ENCODE data around the gene COG5. TPM values are rescaled to one million over a fixed set of nuclear protein-coding genes. Genes with fewer than 3 reads are reported as not detected.

Gene COG5
- 32.5 TPM for polyA plus RNA-seq (2013, experiment 1 of 4)
- polyA plus RNA-seq (2013, experiment 2 of 4), result 37.3 TPM
- 22.9 TPM for polyA plus RNA-seq (2013, experiment 3 of 4)
- 24.5 TPM for polyA plus RNA-seq (2013, experiment 4 of 4)

- peaks cover 7% of the 10 kb centered on the region for H3K4me1 ChIP-seq (ENCODE audit: control insufficient read depth, insufficient read depth, low read length)
- H3K9me3 ChIP-seq (ENCODE audit: control insufficient read depth, low read length), result no peaks in the 10 kb centered on the region
- peak within 1 kb of the TSS; percentile 70 for H3K27ac ChIP-seq (ENCODE audit: insufficient read depth, low read depth, low read length, poor library complexity, severe bottlenecking)
- 0 to 1% methylated on average over 55 of the region's 55 CpGs for whole genome bisulfite sequencing, 2 experiments
- no peaks in the 10 kb centered on the region for H3K36me3 ChIP-seq (ENCODE audit: control insufficient read depth, insufficient read depth, low read length)
- H3K4me3 ChIP-seq (ENCODE audit: insufficient read depth, low read depth, low read length), result peak within 1 kb of the TSS; percentile 87
- H3K27me3 ChIP-seq (ENCODE audit: control insufficient read depth, insufficient read depth, low read length, poor library complexity, severe bottlenecking), result no peaks in the 10 kb centered on the region
Measured at GRCh38 chr7:107563775-107564552, at the start of gene COG5, which contains the start of gene DUS4L. TSS of gene COG5 (minus strand) at chr7:107563920. CDS start at chr7:107563896, 24 bp downstream. TSS of gene DUS4L (plus strand) at chr7:107563971. CDS start at chr7:107567071, 3,100 bp downstream.

- WGBS, 2 experiments, result 95 to 100% methylated on average over 1 of the region's 1 CpG
- no peaks in the 10 kb centered on the region for H3K4me1 ChIP-seq (ENCODE audit: control insufficient read depth, insufficient read depth, low read length)
- no peak overlapping the region for H3K4me3 ChIP-seq (ENCODE audit: insufficient read depth, low read depth, low read length)
- peaks cover 7% of the 10 kb centered on the region for H3K36me3 ChIP-seq (ENCODE audit: control insufficient read depth, insufficient read depth, low read length)
- no peak overlapping the region for H3K27ac ChIP-seq (ENCODE audit: insufficient read depth, low read depth, low read length, poor library complexity, severe bottlenecking)
- H3K9me3 ChIP-seq (ENCODE audit: control insufficient read depth, low read length), result no peaks in the 10 kb centered on the region
- H3K27me3 ChIP-seq (ENCODE audit: control insufficient read depth, insufficient read depth, low read length, poor library complexity, severe bottlenecking), result no peaks in the 10 kb centered on the region
Measured at GRCh38 chr7:107613439-107613838, 49.7 kb upstream of the COG5 start.

DNA sequence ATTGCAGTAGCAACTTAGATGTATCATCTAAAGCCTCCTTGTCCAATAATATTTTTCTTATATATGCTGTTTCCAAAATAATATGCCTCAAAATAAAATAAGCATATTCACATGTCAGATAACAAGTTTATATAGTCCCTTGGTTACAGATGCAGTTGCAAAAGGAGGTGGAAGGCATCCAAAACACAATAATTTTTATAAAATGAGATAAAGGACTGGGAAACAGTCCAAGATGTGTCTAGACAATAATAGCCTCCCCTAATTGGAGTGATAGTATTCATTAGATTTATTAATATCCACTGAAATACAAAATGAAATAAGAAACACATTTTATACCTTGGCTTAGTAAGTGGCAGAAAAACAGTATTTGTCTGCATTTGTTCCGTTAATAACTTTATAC, 46.6 kb upstream of the COG5 start:
- Histone ChIP-seq H3K27me3 (ENCODE audit: control insufficient read depth, insufficient read depth, low read length, poor library complexity, severe bottlenecking) (no peaks in the 10 kb centered on the region), H3K4me1 (ENCODE audit: control insufficient read depth, insufficient read depth, low read length) (no peaks in the 10 kb centered on the region), H3K9me3 (ENCODE audit: control insufficient read depth, low read length) (no peaks in the 10 kb centered on the region), H3K4me3 (ENCODE audit: insufficient read depth, low read depth, low read length) (no peak overlapping the region), H3K27ac (ENCODE audit: insufficient read depth, low read depth, low read length, poor library complexity, severe bottlenecking) (no peak overlapping the region), H3K36me3 (ENCODE audit: control insufficient read depth, insufficient read depth, low read length) (peaks cover 4% of the 10 kb centered on the region)
- WGBS, 2 experiments, result 89% methylated on average over 1 of the region's 1 CpG; no CpG with 5 or more reads in 1 of the 2 experiments

GRCh38 chr7:107609811-107610261, 46.1 kb upstream of the COG5 start:
- Histone ChIP-seq H3K9me3 (ENCODE audit: control insufficient read depth, low read length) (no peaks in the 10 kb centered on the region), H3K36me3 (ENCODE audit: control insufficient read depth, insufficient read depth, low read length) (peaks cover 4% of the 10 kb centered on the region), H3K4me1 (ENCODE audit: control insufficient read depth, insufficient read depth, low read length) (no peaks in the 10 kb centered on the region), H3K27ac (ENCODE audit: insufficient read depth, low read depth, low read length, poor library complexity, severe bottlenecking) (no peak overlapping the region), H3K27me3 (ENCODE audit: control insufficient read depth, insufficient read depth, low read length, poor library complexity, severe bottlenecking) (no peaks in the 10 kb centered on the region), H3K4me3 (ENCODE audit: insufficient read depth, low read depth, low read length) (no peak overlapping the region)
- WGBS, 2 experiments, result 93 to 94% methylated on average over 4 of the region's 4 CpGs

- Histone ChIP-seq H3K4me3 (ENCODE audit: insufficient read depth, low read depth, low read length) (no peak overlapping the region), H3K27ac (ENCODE audit: insufficient read depth, low read depth, low read length, poor library complexity, severe bottlenecking) (no peak overlapping the region), H3K36me3 (ENCODE audit: control insufficient read depth, insufficient read depth, low read length) (no peaks in the 10 kb centered on the region), H3K27me3 (ENCODE audit: control insufficient read depth, insufficient read depth, low read length, poor library complexity, severe bottlenecking) (no peaks in the 10 kb centered on the region), H3K4me1 (ENCODE audit: control insufficient read depth, insufficient read depth, low read length) (no peaks in the 10 kb centered on the region), H3K9me3 (ENCODE audit: control insufficient read depth, low read length) (no peaks in the 10 kb centered on the region)
- WGBS, 2 experiments, result 83 to 88% methylated on average over 1 of the region's 1 CpG
Measured at GRCh38 chr7:107606303-107606702, 42.6 kb upstream of the COG5 start.

DNA sequence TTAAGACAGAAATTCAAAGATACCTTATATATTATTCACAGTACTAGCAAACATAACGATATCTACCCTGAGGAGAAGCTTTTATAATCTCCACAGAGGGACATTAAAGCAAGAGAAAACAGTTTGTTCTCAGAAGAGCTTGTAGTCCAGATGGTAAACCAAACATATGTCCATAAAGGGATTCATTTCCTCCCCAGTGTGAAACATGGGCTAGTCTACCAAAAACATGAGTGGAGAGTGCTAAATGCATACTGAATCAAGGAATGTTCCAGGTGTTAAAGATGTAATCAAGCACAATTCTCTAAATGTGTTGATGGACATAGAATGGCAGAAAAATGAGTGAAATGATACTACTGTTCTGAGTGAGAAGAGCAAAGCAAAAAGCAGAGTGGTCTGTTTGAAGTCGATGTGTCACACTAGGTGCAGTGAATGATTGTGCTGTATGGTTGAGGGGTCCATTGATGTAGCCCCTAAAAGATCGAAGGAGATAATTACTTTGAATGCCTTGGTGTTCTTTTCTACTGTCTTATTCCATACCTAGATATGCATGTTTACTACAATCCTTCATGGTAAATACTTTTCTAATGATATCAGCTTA, 41.6 kb upstream of the COG5 start:
- WGBS, 2 experiments, result 84 to 88% methylated on average over 2 to 3 of the region's 3 CpGs
- Histone ChIP-seq H3K9me3 (ENCODE audit: control insufficient read depth, low read length) (no peaks in the 10 kb centered on the region), H3K27me3 (ENCODE audit: control insufficient read depth, insufficient read depth, low read length, poor library complexity, severe bottlenecking) (no peaks in the 10 kb centered on the region), H3K4me1 (ENCODE audit: control insufficient read depth, insufficient read depth, low read length) (no peaks in the 10 kb centered on the region), H3K4me3 (ENCODE audit: insufficient read depth, low read depth, low read length) (no peak overlapping the region), H3K36me3 (ENCODE audit: control insufficient read depth, insufficient read depth, low read length) (no peaks in the 10 kb centered on the region), H3K27ac (ENCODE audit: insufficient read depth, low read depth, low read length, poor library complexity, severe bottlenecking) (no peak overlapping the region)

GRCh38 chr7:107600816-107601215, 37.1 kb upstream of the COG5 start:
- 67 to 94% methylated on average over 1 of the region's 2 CpGs for WGBS, 2 experiments
- H3K4me1 ChIP-seq (ENCODE audit: control insufficient read depth, insufficient read depth, low read length), result no peaks in the 10 kb centered on the region
- H3K27me3 ChIP-seq (ENCODE audit: control insufficient read depth, insufficient read depth, low read length, poor library complexity, severe bottlenecking), result no peaks in the 10 kb centered on the region
- no peaks in the 10 kb centered on the region for H3K9me3 ChIP-seq (ENCODE audit: control insufficient read depth, low read length)
- no peaks in the 10 kb centered on the region for H3K36me3 ChIP-seq (ENCODE audit: control insufficient read depth, insufficient read depth, low read length)
- H3K4me3 ChIP-seq (ENCODE audit: insufficient read depth, low read depth, low read length), result no peak overlapping the region
- H3K27ac ChIP-seq (ENCODE audit: insufficient read depth, low read depth, low read length, poor library complexity, severe bottlenecking), result no peak overlapping the region

- H3K36me3 ChIP-seq (ENCODE audit: control insufficient read depth, insufficient read depth, low read length), result peaks cover 6% of the 10 kb centered on the region
- H3K27me3 ChIP-seq (ENCODE audit: control insufficient read depth, insufficient read depth, low read length, poor library complexity, severe bottlenecking), result no peaks in the 10 kb centered on the region
- H3K9me3 ChIP-seq (ENCODE audit: control insufficient read depth, low read length), result no peaks in the 10 kb centered on the region
- H3K27ac ChIP-seq (ENCODE audit: insufficient read depth, low read depth, low read length, poor library complexity, severe bottlenecking), result no peak overlapping the region
- no peak overlapping the region for H3K4me3 ChIP-seq (ENCODE audit: insufficient read depth, low read depth, low read length)
- H3K4me1 ChIP-seq (ENCODE audit: control insufficient read depth, insufficient read depth, low read length), result no peaks in the 10 kb centered on the region
- 91 to 96% methylated on average over 1 of the region's 1 CpG for WGBS, 2 experiments
Measured at GRCh38 chr7:107599262-107599661, 35.5 kb upstream of the COG5 start.

DNA sequence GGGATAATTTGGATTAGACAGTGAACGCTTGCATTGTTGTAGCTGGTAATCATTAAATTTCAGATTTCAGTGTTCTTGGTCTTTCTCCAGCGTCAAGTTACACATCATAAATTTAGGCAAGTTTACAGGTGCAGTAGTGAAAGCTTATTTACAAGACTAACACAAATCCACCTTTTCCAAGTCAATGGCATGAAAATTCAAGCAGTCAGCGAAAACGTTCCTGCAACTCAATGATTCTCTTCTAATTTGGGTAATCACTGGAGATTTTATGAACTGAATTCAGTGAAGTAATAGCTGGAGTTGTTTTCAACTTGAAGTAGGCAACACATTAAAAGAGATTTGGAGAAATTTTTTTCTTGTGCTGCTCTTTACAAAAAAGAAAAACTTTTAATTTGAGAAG, 34.2 kb upstream of the COG5 start:
- Histone ChIP-seq H3K4me3 (ENCODE audit: insufficient read depth, low read depth, low read length) (no peak overlapping the region), H3K27ac (ENCODE audit: insufficient read depth, low read depth, low read length, poor library complexity, severe bottlenecking) (no peak overlapping the region), H3K27me3 (ENCODE audit: control insufficient read depth, insufficient read depth, low read length, poor library complexity, severe bottlenecking) (no peaks in the 10 kb centered on the region), H3K4me1 (ENCODE audit: control insufficient read depth, insufficient read depth, low read length) (no peaks in the 10 kb centered on the region), H3K36me3 (ENCODE audit: control insufficient read depth, insufficient read depth, low read length) (peaks cover 6% of the 10 kb centered on the region), H3K9me3 (ENCODE audit: control insufficient read depth, low read length) (no peaks in the 10 kb centered on the region)
- WGBS, 2 experiments, result 94 to 99% methylated on average over 4 of the region's 4 CpGs

DNA sequence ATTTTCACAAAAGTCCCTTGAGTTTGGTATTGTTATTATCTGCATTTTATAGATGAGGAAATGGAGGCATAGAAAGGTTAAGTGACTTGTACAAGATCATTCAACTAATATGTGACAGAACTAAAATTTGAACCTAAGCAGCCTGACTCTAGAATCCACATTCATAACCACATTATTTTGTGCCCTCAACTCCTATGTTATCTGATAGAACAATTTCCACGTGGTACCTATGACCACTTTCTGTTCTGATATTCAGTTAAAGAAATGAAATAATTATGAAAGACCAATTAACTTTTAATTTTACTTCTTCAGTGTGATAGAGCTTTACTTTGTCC, 33.8 kb upstream of the COG5 start:
- Histone ChIP-seq H3K27ac (ENCODE audit: insufficient read depth, low read depth, low read length, poor library complexity, severe bottlenecking) (no peak overlapping the region), H3K36me3 (ENCODE audit: control insufficient read depth, insufficient read depth, low read length) (peaks cover 6% of the 10 kb centered on the region), H3K4me1 (ENCODE audit: control insufficient read depth, insufficient read depth, low read length) (no peaks in the 10 kb centered on the region), H3K9me3 (ENCODE audit: control insufficient read depth, low read length) (no peaks in the 10 kb centered on the region), H3K27me3 (ENCODE audit: control insufficient read depth, insufficient read depth, low read length, poor library complexity, severe bottlenecking) (no peaks in the 10 kb centered on the region), H3K4me3 (ENCODE audit: insufficient read depth, low read depth, low read length) (no peak overlapping the region)
- 100% methylated on average over 1 of the region's 1 CpG; no CpG with 5 or more reads in 1 of the 2 experiments for WGBS, 2 experiments
